K562 (cell line): Measurements from ENCODE around the gene DCAF10. TPM values are rescaled to one million over a fixed set of nuclear protein-coding genes. Genes with fewer than 3 reads are reported as not detected.

Experiments
- EP300 ChIP-seq: IDR thresholded peaks from 2 replicates; pipeline ENCODE4 v1.6.1; 2012; ENCODE audit warnings: low read length, improper control_type of control experiment
- NR4A1 ChIP-seq, 2 experiments: fragments of 250-450 bp in 1 of 2; fragments of 450-650 bp in 1 of 2; sonication (Bioruptor Pico) in 1 of 2; IDR thresholded peaks; 2 replicates each; pipeline versions ENCODE4 v1.4.0 to v1.6.1; 2016 to 2020; ENCODE audit warnings: mild to moderate bottlenecking in 2 of 2, missing compliant biosample characterization in 1 of 2, missing genetic modification characterization in 1 of 2, moderate library complexity in 1 of 2
- RBBP5 ChIP-seq: fragments of 200-600 bp; sonication (generic); IDR thresholded peaks from 2 replicates; pipeline ENCODE4 v1.6.1; 2012; ENCODE audit warnings: borderline replicate concordance, mild to moderate bottlenecking, low read length, control low read depth, inconsistent platforms; ENCODE audit not compliant: insufficient read depth, poor library complexity, severe bottlenecking
- REST ChIP-seq, 2 experiments: fragments of 450-650 bp; formaldehyde crosslinking in 1 of 2; IDR thresholded peaks; 2 replicates each; pipeline versions ENCODE4 v1.4.0 to v1.6.1; 2014 to 2020; ENCODE audit warnings: mild to moderate bottlenecking in 2 of 2, borderline replicate concordance in 1 of 2, low read depth in 1 of 2
- SPI1 ChIP-seq: IDR thresholded peaks from 2 replicates; pipeline ENCODE4 v1.6.1; 2011; ENCODE audit warnings: low read depth, low read length, control low read depth, borderline replicate concordance
- ZNF41 ChIP-seq: fragments of 250-450 bp; sonication (Bioruptor Pico); conservative IDR thresholded peaks from 2 replicates; pipeline ENCODE4 v1.4.0; 2020; ENCODE audit warnings: mild to moderate bottlenecking
- ZNF76 ChIP-seq: fragments of 250-450 bp; sonication (Bioruptor Pico); IDR thresholded peaks from 2 replicates; pipeline ENCODE4 v1.4.0; 2020; ENCODE audit warnings: mild to moderate bottlenecking, moderate library complexity, borderline replicate concordance
- ZNF766 ChIP-seq: fragments of 200-800 bp; sonication (Bioruptor generic); conservative IDR thresholded peaks from 2 replicates; pipeline ENCODE4 v1.6.1; 2016; ENCODE audit warnings: missing genetic modification characterization, missing compliant biosample characterization
- polyA plus RNA-seq, 8 experiments: library from polyadenylated mRNA; depleted of rRNA in 4 of 8; stranded (reverse) in 5 of 8; unstranded in 3 of 8; fragments of >200 nt; fragmentation: Nextera tagmentation in 2 of 8; fragmentation: Illumina TruSeq in 1 of 8; extraction: Ambion mirVana in 2 of 8; extraction: Trizol in 1 of 8; gene quantifications; 2 replicates each; pipeline versions ENCODE4 v1.2.1 to v1.2.3, GENCODE V29; 2011 to 2014; ENCODE audit warnings: inconsistent platforms in 1 of 8, missing spikeins in 1 of 8
- total RNA-seq, 7 experiments: library from RNA; depleted of rRNA in 6 of 7; stranded (reverse); fragments of >200 nt in 6 of 7; fragmentation: Illumina TruSeq in 2 of 7; extraction: Trizol in 2 of 7; gene quantifications; 2 replicates each; pipeline versions ENCODE4 v1.2.1 to v1.2.3, GENCODE V29; 2011 to 2021; ENCODE audit warnings: low replicate concordance in 1 of 7
- TF ChIP-seq, protein P1 (sequence below): fragments of 450-650 bp; formaldehyde crosslinking; IDR thresholded peaks from 2 replicates; pipeline ENCODE4 v1.4.0; 2020; ENCODE audit warnings: mild to moderate bottlenecking, moderate library complexity
- TF ChIP-seq, protein P2 (sequence below): fragments of 250-450 bp; sonication (Bioruptor Pico); IDR thresholded peaks from 2 replicates; pipeline ENCODE4 v1.5.0; 2020; ENCODE audit warnings: mild to moderate bottlenecking

DCAF10 gene
- total and polyA plus RNA-seq, 9 of the 15 experiments (the other 6 are each of a cell fraction or from before 2014, with no cell fraction given), result 6.8 to 40.1 (median 16.9) TPM

GRCh38 chr9:37903647-37904444, 103.2 kb downstream of the DCAF10 start, which contains the start of gene SLC25A51 (continued):
- TF ChIP-seq RBBP5 (peak; percentile 94), SPI1 (no peak), REST (IDR thresholded peaks at IDR 0.05; ENCODE audit: borderline replicate concordance) (peak; percentile 86), REST (CRISPR knock-in tag; IDR thresholded peaks at IDR 0.05; ENCODE audit: low read depth) (peak; percentile 71; the same call in 1 of the 2 replicates), ZNF766 (0 out of 2 replicates have a peak, but pooled peaks have one; percentile 12), NR4A1 (CRISPR knock-in tag; IDR thresholded peaks at IDR 0.05) (peak; percentile 95), NR4A1 (tag; IDR thresholded peaks at IDR 0.05) (peak; percentile 52; the same call in 1 of the 2 replicates), ZNF76 (CRISPR knock-in tag) (peak; percentile 88), ZNF41 (no peak), EP300 (peak; percentile 41)
- TF ChIP-seq, protein P1, sequence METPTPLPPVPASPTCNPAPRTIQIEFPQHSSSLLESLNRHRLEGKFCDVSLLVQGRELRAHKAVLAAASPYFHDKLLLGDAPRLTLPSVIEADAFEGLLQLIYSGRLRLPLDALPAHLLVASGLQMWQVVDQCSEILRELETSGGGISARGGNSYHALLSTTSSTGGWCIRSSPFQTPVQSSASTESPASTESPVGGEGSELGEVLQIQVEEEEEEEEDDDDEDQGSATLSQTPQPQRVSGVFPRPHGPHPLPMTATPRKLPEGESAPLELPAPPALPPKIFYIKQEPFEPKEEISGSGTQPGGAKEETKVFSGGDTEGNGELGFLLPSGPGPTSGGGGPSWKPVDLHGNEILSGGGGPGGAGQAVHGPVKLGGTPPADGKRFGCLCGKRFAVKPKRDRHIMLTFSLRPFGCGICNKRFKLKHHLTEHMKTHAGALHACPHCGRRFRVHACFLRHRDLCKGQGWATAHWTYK (CRISPR knock-in tag), result peak; percentile 84
- TF ChIP-seq, protein P2, sequence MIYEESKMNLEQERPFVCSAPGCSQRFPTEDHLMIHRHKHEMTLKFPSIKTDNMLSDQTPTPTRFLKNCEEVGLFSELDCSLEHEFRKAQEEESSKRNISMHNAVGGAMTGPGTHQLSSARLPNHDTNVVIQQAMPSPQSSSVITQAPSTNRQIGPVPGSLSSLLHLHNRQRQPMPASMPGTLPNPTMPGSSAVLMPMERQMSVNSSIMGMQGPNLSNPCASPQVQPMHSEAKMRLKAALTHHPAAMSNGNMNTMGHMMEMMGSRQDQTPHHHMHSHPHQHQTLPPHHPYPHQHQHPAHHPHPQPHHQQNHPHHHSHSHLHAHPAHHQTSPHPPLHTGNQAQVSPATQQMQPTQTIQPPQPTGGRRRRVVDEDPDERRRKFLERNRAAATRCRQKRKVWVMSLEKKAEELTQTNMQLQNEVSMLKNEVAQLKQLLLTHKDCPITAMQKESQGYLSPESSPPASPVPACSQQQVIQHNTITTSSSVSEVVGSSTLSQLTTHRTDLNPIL (CRISPR knock-in tag), result no peak
